Measurements from ENCODE around the gene BEST1. TPM values are rescaled to one million over a fixed set of nuclear protein-coding genes. Genes with fewer than 3 reads are reported as not detected.

Gene BEST1
- total and polyA plus RNA-seq, 12 donors: 0.39 to 4.9 (median 1.5) TPM

GRCh38 chr11:61959678-61960077 is 9.5 kb downstream of the BEST1 start:
- no peak for DNase-seq
- peak overlapping the region in 1 of 10 donors; percentile 99 for H3K27ac ChIP-seq
- H3K4me1 ChIP-seq: peaks cover 19 to 65% (median 53%) of the 10 kb centered on the region in 9 donors

GRCh38 chr11:61960532-61960931 is 10.4 kb downstream of the BEST1 start:
- DNase-seq (no peak), ATAC-seq (no peak)
- no peak overlapping the region for H3K4me3 ChIP-seq
- H3K27ac ChIP-seq: peak overlapping the region in 9 of 10 donors; percentile 69 to 100 (median 77)
- no peak for TF ChIP-seq CTCF (IDR thresholded peaks at IDR 0.05)
- H3K36me3 ChIP-seq: peaks cover 0 to 63% (median 20%) of the 10 kb centered on the region in 9 donors
- no peaks in the 10 kb centered on the region for H3K9me3 ChIP-seq
- 88% methylated on average over 3 of the region's 3 CpGs for WGBS, 2 donors
- intact Hi-C loops (cut with DNase I): loop anchor here in 2 of 10 donors (10.0 kb wide), 2 partner anchors 94 to 806 kb away; no protein-coding TSS in a partner anchor
- H3K4me1 ChIP-seq: peaks cover 19 to 67% (median 53%) of the 10 kb centered on the region in 9 donors
- no peaks in the 10 kb centered on the region for H3K27me3 ChIP-seq

More at GRCh38 chr11:61959678-61960077, 9.5 kb downstream of the BEST1 start:
- intact Hi-C loops (cut with DNase I): loop anchor here in 2 of 10 donors (10.0 kb wide), 2 partner anchors 95 to 805 kb away; no protein-coding TSS in a partner anchor
- H3K27me3 ChIP-seq: no peaks in the 10 kb centered on the region
- H3K4me3 ChIP-seq: no peak overlapping the region
- WGBS, 2 donors: 88 to 97% methylated on average over 6 of the region's 6 CpGs
- no peaks in the 10 kb centered on the region for H3K9me3 ChIP-seq
- no peak for ATAC-seq
- no peak for TF ChIP-seq CTCF (IDR thresholded peaks at IDR 0.05)
- peaks cover 0 to 54% (median 12%) of the 10 kb centered on the region in 9 donors for H3K36me3 ChIP-seq

GRCh38 chr11:61961570-61962212 is 11.5 kb downstream of the BEST1 start:
- peaks cover 17 to 60% (median 54%) of the 10 kb centered on the region in 9 donors for H3K4me1 ChIP-seq

More at GRCh38 chr11:61961570-61962212, 11.5 kb downstream of the BEST1 start:
- TF ChIP-seq CTCF (IDR thresholded peaks at IDR 0.05): no peak
- Histone ChIP-seq H3K9me3 (no peaks in the 10 kb centered on the region), H3K4me3 (no peak overlapping the region), H3K27ac (peak overlapping the region; percentile 69 to 100 (median 79)), H3K27me3 (no peaks in the 10 kb centered on the region), H3K36me3 (peaks cover 0 to 74% (median 21%) of the 10 kb centered on the region in 9 donors)
- intact Hi-C loops (cut with DNase I): loop anchor here in 2 of 10 donors (10.0 kb wide), 2 partner anchors 93 to 807 kb away; no protein-coding TSS in a partner anchor
- DNase-seq (peak; percentile 67 to 70), ATAC-seq (peak; percentile 46 to 90 (median 76))
- 77 to 81% methylated on average over 8 of the region's 8 CpGs for WGBS, 2 donors

All from heart right ventricle (tissue), 16 donors.